ENCODE results near the gene SLC5A9.

Gene SLC5A9

GRCh38 chr1:48222501-48223242 is at the start of gene SLC5A9:
Gene SLC5A9, plus strand, starts transcription at chr1:48222716. Its CDS starts 21 bp downstream, at chr1:48222737.
- Mint-ChIP-seq H3K4me1 (ENCODE audit: low read depth) (peaks cover 11% of the 10 kb centered on the region), H3K27me3 (no peaks in the 10 kb centered on the region), H3K9me3 (no peaks in the 10 kb centered on the region), H3K27ac (no peak within 1 kb of the TSS), H3K36me3 (ENCODE audit: low read depth) (no peaks in the 10 kb centered on the region), H3K4me3 (no peak within 1 kb of the TSS)
- intact Hi-C loops (cut with micrococcal nuclease) = no loop called here

- no peak overlapping the region for H3K27ac Mint-ChIP-seq
- peaks cover 10% of the 10 kb centered on the region for H3K27me3 Mint-ChIP-seq
- H3K9me3 Mint-ChIP-seq = peaks cover 9% of the 10 kb centered on the region
- intact Hi-C loops (cut with micrococcal nuclease) = no loop called here
- no peaks in the 10 kb centered on the region for H3K36me3 Mint-ChIP-seq (ENCODE audit: low read depth)
- no peak overlapping the region for H3K4me3 Mint-ChIP-seq
- no peaks in the 10 kb centered on the region for H3K4me1 Mint-ChIP-seq (ENCODE audit: low read depth)
Observed at GRCh38 chr1:48175116-48175515, 47.4 kb upstream of the SLC5A9 start.

- no peak overlapping the region for H3K27ac Mint-ChIP-seq
- no peaks in the 10 kb centered on the region for H3K36me3 Mint-ChIP-seq (ENCODE audit: low read depth)
- no peaks in the 10 kb centered on the region for H3K4me1 Mint-ChIP-seq (ENCODE audit: low read depth)
- no peaks in the 10 kb centered on the region for H3K9me3 Mint-ChIP-seq
- intact Hi-C loops (cut with micrococcal nuclease) = no loop called here
- no peak overlapping the region for H3K4me3 Mint-ChIP-seq
- H3K27me3 Mint-ChIP-seq = peaks cover 8% of the 10 kb centered on the region
Observed at GRCh38 chr1:48177257-48177656, 45.3 kb upstream of the SLC5A9 start.

- no peak overlapping the region for H3K27ac Mint-ChIP-seq
- H3K36me3 Mint-ChIP-seq (ENCODE audit: low read depth) = no peaks in the 10 kb centered on the region
- peaks cover 10% of the 10 kb centered on the region for H3K9me3 Mint-ChIP-seq
- no peak overlapping the region for H3K4me3 Mint-ChIP-seq
- intact Hi-C loops (cut with micrococcal nuclease) = no loop called here
- H3K27me3 Mint-ChIP-seq = peaks cover 7% of the 10 kb centered on the region
- no peaks in the 10 kb centered on the region for H3K4me1 Mint-ChIP-seq (ENCODE audit: low read depth)
Observed at GRCh38 chr1:48181669-48182367, 40.7 kb upstream of the SLC5A9 start.

- Mint-ChIP-seq H3K27me3 (peaks cover 7% of the 10 kb centered on the region), H3K4me3 (no peak overlapping the region), H3K36me3 (ENCODE audit: low read depth) (no peaks in the 10 kb centered on the region), H3K4me1 (ENCODE audit: low read depth) (no peaks in the 10 kb centered on the region), H3K27ac (no peak overlapping the region), H3K9me3 (peaks cover 16% of the 10 kb centered on the region)
- intact Hi-C loops (cut with micrococcal nuclease) = no loop called here
Observed at GRCh38 chr1:48182439-48182838, 40.1 kb upstream of the SLC5A9 start.

- peaks cover 18% of the 10 kb centered on the region for H3K27me3 Mint-ChIP-seq
Observed at GRCh38 chr1:48186306-48186839, 36.1 kb upstream of the SLC5A9 start.

GRCh38 chr1:48187969-48188563 is 34.5 kb upstream of the SLC5A9 start:
- no peak overlapping the region for H3K27ac Mint-ChIP-seq
- H3K4me1 Mint-ChIP-seq (ENCODE audit: low read depth) = no peaks in the 10 kb centered on the region
- intact Hi-C loops (cut with micrococcal nuclease) = no loop called here
- H3K27me3 Mint-ChIP-seq = peaks cover 20% of the 10 kb centered on the region
- no peaks in the 10 kb centered on the region for H3K36me3 Mint-ChIP-seq (ENCODE audit: low read depth)
- H3K4me3 Mint-ChIP-seq = no peak overlapping the region
- peaks cover 39% of the 10 kb centered on the region for H3K9me3 Mint-ChIP-seq

More at GRCh38 chr1:48186306-48186839, 36.1 kb upstream of the SLC5A9 start:
- Mint-ChIP-seq H3K4me3 (no peak overlapping the region), H3K4me1 (ENCODE audit: low read depth) (no peaks in the 10 kb centered on the region), H3K36me3 (ENCODE audit: low read depth) (no peaks in the 10 kb centered on the region), H3K9me3 (peaks cover 39% of the 10 kb centered on the region), H3K27ac (no peak overlapping the region)
- intact Hi-C loops (cut with micrococcal nuclease) = no loop called here

- Mint-ChIP-seq H3K36me3 (ENCODE audit: low read depth) (no peaks in the 10 kb centered on the region), H3K9me3 (peaks cover 38% of the 10 kb centered on the region), H3K27ac (no peak overlapping the region), H3K4me1 (ENCODE audit: low read depth) (peaks cover 1% of the 10 kb centered on the region), H3K4me3 (no peak overlapping the region), H3K27me3 (peaks cover 37% of the 10 kb centered on the region)
- intact Hi-C loops (cut with micrococcal nuclease) = no loop called here
Observed at GRCh38 chr1:48190881-48191280, 31.6 kb upstream of the SLC5A9 start.

GRCh38 chr1:48194801-48195200 is 27.7 kb upstream of the SLC5A9 start:
- Mint-ChIP-seq H3K4me1 (ENCODE audit: low read depth) (peaks cover 9% of the 10 kb centered on the region), H3K27me3 (peaks cover 57% of the 10 kb centered on the region), H3K27ac (no peak overlapping the region), H3K36me3 (ENCODE audit: low read depth) (no peaks in the 10 kb centered on the region), H3K9me3 (no peaks in the 10 kb centered on the region), H3K4me3 (no peak overlapping the region)
- intact Hi-C loops (cut with micrococcal nuclease) = no loop called here

GRCh38 chr1:48196237-48196636 is 26.3 kb upstream of the SLC5A9 start:
- Mint-ChIP-seq H3K27me3 (peaks cover 57% of the 10 kb centered on the region), H3K9me3 (no peaks in the 10 kb centered on the region), H3K4me1 (ENCODE audit: low read depth) (peaks cover 9% of the 10 kb centered on the region), H3K36me3 (ENCODE audit: low read depth) (no peaks in the 10 kb centered on the region), H3K27ac (no peak overlapping the region), H3K4me3 (no peak overlapping the region)
- intact Hi-C loops (cut with micrococcal nuclease) = no loop called here

- no peaks in the 10 kb centered on the region for H3K36me3 Mint-ChIP-seq (ENCODE audit: low read depth)
- intact Hi-C loops (cut with micrococcal nuclease) = no loop called here
- peaks cover 9% of the 10 kb centered on the region for H3K4me1 Mint-ChIP-seq (ENCODE audit: low read depth)
- peaks cover 52% of the 10 kb centered on the region for H3K27me3 Mint-ChIP-seq
- H3K4me3 Mint-ChIP-seq = no peak overlapping the region
- H3K27ac Mint-ChIP-seq = no peak overlapping the region
- no peaks in the 10 kb centered on the region for H3K9me3 Mint-ChIP-seq
Observed at GRCh38 chr1:48198970-48199369, 23.5 kb upstream of the SLC5A9 start.

- Mint-ChIP-seq H3K9me3 (no peaks in the 10 kb centered on the region), H3K27me3 (peaks cover 48% of the 10 kb centered on the region)
- intact Hi-C loops (cut with micrococcal nuclease) = no loop called here
Observed at GRCh38 chr1:48200166-48200900, 22.2 kb upstream of the SLC5A9 start.

GRCh38 chr1:48202030-48202752 is 20.3 kb upstream of the SLC5A9 start:
- Mint-ChIP-seq H3K4me1 (ENCODE audit: low read depth) (no peaks in the 10 kb centered on the region), H3K27ac (no peak overlapping the region), H3K4me3 (no peak overlapping the region), H3K9me3 (no peaks in the 10 kb centered on the region), H3K27me3 (peaks cover 39% of the 10 kb centered on the region), H3K36me3 (ENCODE audit: low read depth) (no peaks in the 10 kb centered on the region)
- intact Hi-C loops (cut with micrococcal nuclease) = loop anchor here (1.0 kb wide), 1 partner anchor 93 kb away; no protein-coding TSS in a partner anchor

More at GRCh38 chr1:48200166-48200900, 22.2 kb upstream of the SLC5A9 start:
- Mint-ChIP-seq H3K4me1 (ENCODE audit: low read depth) (peaks cover 9% of the 10 kb centered on the region), H3K36me3 (ENCODE audit: low read depth) (no peaks in the 10 kb centered on the region), H3K4me3 (no peak overlapping the region), H3K27ac (no peak overlapping the region)

Data from dendritic cell treated with granulocyte-macrophage colony-stimulating factor and Interleukin-4, amounts not matched to agents 40 ng/mL and 50 ng/mL, for 4 days (primary cell).